ENCODE data around the gene FTH1. TPM values are rescaled to one million over a fixed set of nuclear protein-coding genes. Genes with fewer than 3 reads are reported as not detected.

FTH1 gene
- total RNA-seq, 1 donor from 2014 or later, result 1,669 TPM

DNA sequence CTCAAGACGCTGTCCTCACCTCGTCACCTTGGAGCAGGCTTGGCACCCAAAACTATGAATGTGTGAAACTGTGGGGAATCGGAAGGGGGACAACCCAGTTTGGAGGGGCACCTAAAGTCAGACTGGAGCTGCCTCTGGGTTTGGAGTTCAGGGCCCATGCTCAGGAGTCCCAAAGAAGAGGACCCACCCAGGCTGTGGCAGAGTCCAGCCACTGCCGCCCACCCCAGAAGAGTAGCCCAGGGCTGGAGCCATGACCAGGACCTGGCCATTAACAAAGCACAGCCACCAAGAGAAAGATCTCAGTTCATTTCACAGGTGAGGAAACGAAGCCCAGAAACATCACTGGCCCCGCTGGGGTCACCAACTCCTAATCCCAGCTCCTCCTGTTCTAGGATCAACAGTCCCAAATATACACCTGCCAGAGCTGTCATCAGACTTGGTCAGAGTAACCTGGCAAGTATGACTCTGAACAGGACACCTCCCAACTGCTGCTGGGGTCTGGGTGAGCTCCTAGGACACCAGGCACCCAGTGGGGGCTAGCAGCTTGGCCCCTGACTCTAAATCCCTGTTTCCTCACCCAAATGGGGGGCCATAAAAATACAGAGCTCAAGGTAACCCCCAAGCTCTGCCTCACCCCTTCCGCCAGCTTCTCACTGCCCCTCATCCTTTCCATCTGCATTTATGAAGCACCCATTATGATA is 52.8 kb downstream of the FTH1 start:
- peaks cover 7% of the 10 kb centered on the region for H3K4me1 Mint-ChIP-seq (ENCODE audit: low read depth)
- H3K27ac Mint-ChIP-seq, result no peak overlapping the region
- no peaks in the 10 kb centered on the region for H3K9me3 Mint-ChIP-seq (ENCODE audit: low read depth)
- no peak for DNase-seq (ENCODE audit: low spot score, unreplicated experiment)
- H3K27me3 Mint-ChIP-seq, result peaks cover 58% of the 10 kb centered on the region
- H3K36me3 Mint-ChIP-seq (ENCODE audit: insufficient read depth), result no peaks in the 10 kb centered on the region
- H3K4me3 Mint-ChIP-seq (ENCODE audit: low read depth), result no peak overlapping the region
- TF ChIP-seq, protein P1, sequence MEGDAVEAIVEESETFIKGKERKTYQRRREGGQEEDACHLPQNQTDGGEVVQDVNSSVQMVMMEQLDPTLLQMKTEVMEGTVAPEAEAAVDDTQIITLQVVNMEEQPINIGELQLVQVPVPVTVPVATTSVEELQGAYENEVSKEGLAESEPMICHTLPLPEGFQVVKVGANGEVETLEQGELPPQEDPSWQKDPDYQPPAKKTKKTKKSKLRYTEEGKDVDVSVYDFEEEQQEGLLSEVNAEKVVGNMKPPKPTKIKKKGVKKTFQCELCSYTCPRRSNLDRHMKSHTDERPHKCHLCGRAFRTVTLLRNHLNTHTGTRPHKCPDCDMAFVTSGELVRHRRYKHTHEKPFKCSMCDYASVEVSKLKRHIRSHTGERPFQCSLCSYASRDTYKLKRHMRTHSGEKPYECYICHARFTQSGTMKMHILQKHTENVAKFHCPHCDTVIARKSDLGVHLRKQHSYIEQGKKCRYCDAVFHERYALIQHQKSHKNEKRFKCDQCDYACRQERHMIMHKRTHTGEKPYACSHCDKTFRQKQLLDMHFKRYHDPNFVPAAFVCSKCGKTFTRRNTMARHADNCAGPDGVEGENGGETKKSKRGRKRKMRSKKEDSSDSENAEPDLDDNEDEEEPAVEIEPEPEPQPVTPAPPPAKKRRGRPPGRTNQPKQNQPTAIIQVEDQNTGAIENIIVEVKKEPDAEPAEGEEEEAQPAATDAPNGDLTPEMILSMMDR (IDR thresholded peaks at IDR 0.05; ENCODE audit: unreplicated experiment), result no peak

Other genes with a start within 250 kb of the FTH1 start
- gene MYRF, start 215.0 kb downstream of the FTH1 start, total RNA-seq, result 117 and 128 TPM in 2 replicates
- 175 and 185 TPM in 2 replicates for gene TMEM258, start 175.0 kb downstream of the FTH1 start, total RNA-seq
- gene FEN1, start 174.7 kb downstream of the FTH1 start, total RNA-seq, result 34.4 and 36.6 TPM in 2 replicates
- 114 and 121 TPM in 2 replicates for gene FADS1, start 150.6 kb downstream of the FTH1 start, total RNA-seq
- 399 and 402 TPM in 2 replicates for gene FADS2, start 139.3 kb downstream of the FTH1 start, total RNA-seq
- 21.2 and 23.7 TPM in 2 replicates for gene FADS3, start 76.1 kb downstream of the FTH1 start, total RNA-seq
- 0.53 and 0.67 TPM in 2 replicates for gene RAB3IL1, start 50.1 kb downstream of the FTH1 start, total RNA-seq
- gene BEST1, start 17.3 kb downstream of the FTH1 start, total RNA-seq, result 0.34 and 0.44 TPM in 2 replicates
- gene INCENP, start 156.4 kb upstream of the FTH1 start, total RNA-seq, result 58.0 and 60.5 TPM in 2 replicates
- not detected in 2 replicates for gene SCGB1D1, start 222.6 kb upstream of the FTH1 start, total RNA-seq
- gene SCGB2A1, start 241.0 kb upstream of the FTH1 start, total RNA-seq, result not detected in 2 replicates